Natural killer cell (primary cell): ENCODE measurements around the gene FAM89B. TPM values are rescaled to one million over a fixed set of nuclear protein-coding genes. Genes with fewer than 3 reads are reported as not detected.
A peak's percentile ranks its signal among the peaks of the same experiment; 100 is the strongest.

Source experiments
- ATAC-seq, 3 donors: fragments of 150-1000 bp in 2 of 3; fragments of 200-7000 bp in 1 of 3; cut with Tn5 transposase; 1 replicate in 1 of 3; 2 replicates in 2 of 3; pipeline ENCODE4 v1.10.0; 2021; ENCODE audit warnings: mild to moderate bottlenecking in 2 of 3, moderate library complexity in 2 of 3
- DNase-seq, 2 donors: peaks; one replicate each; pipeline versions ENCODE4 v3.0.0 to v3.0.0-alpha.2; 2013 to 2021; ENCODE audit warnings: mixed read lengths in 1 of 2
- H3K27ac ChIP-seq: one replicate; pipeline ENCODE4 v1.5.1; 2013; ENCODE audit warnings: mild to moderate bottlenecking, low read length
- H3K27me3 ChIP-seq: one replicate; pipeline ENCODE4 v1.6.1; 2013; ENCODE audit warnings: low read length; ENCODE audit not compliant: control insufficient read depth, insufficient read depth
- H3K36me3 ChIP-seq: one replicate; pipeline ENCODE4 v1.6.1; 2013; ENCODE audit warnings: low read length; ENCODE audit not compliant: control insufficient read depth, insufficient read depth
- H3K4me1 ChIP-seq: one replicate; pipeline ENCODE4 v1.6.1; 2013; ENCODE audit warnings: low read length; ENCODE audit not compliant: control insufficient read depth, insufficient read depth
- H3K4me3 ChIP-seq: one replicate; pipeline ENCODE4 v1.5.1; 2013; ENCODE audit warnings: low read length
- H3K9me3 ChIP-seq: one replicate; pipeline ENCODE4 v1.6.1; 2013; ENCODE audit warnings: low read length; ENCODE audit not compliant: control insufficient read depth, insufficient read depth
- H3K27ac Mint-ChIP-seq, 2 donors: one replicate each; pipeline ENCODE4 v1.8.0; 2022; ENCODE audit warnings: mild to moderate bottlenecking in 2 of 2, mixed read lengths in 2 of 2, moderate library complexity in 1 of 2
- H3K27me3 Mint-ChIP-seq, 2 donors: one replicate each; pipeline ENCODE4 v1.8.0; 2022; ENCODE audit warnings: low read depth in 2 of 2, mixed read lengths in 2 of 2
- H3K36me3 Mint-ChIP-seq: one replicate; pipeline ENCODE4 v1.8.0; 2022; ENCODE audit warnings: mixed read lengths
- H3K4me1 Mint-ChIP-seq, 2 donors: one replicate each; pipeline ENCODE4 v1.8.0; 2022; ENCODE audit warnings: mixed read lengths in 2 of 2
- H3K4me3 Mint-ChIP-seq: one replicate; pipeline ENCODE4 v1.8.0; 2022; ENCODE audit warnings: mild to moderate bottlenecking, moderate library complexity, mixed read lengths
- H3K9me3 Mint-ChIP-seq, 2 donors: one replicate each; pipeline ENCODE4 v1.8.0; 2022; ENCODE audit warnings: mixed read lengths in 2 of 2
- CTCF ChIP-seq: fragments of 200-600 bp; IDR thresholded peaks from one replicate; pipeline ENCODE4 v1.8.0; 2022; ENCODE audit warnings: antibody characterized with exemption
- WGBS: methylation state at CpG from one replicate; pipeline ENCODE4 v1.1.7; 2013; ENCODE audit warnings: missing lambda C conversion rate; ENCODE audit not compliant: insufficient coverage; 5-methylcytosine and 5-hydroxymethylcytosine counted together
- intact Hi-C: fragments of 100-400 bp; cut with micrococcal nuclease; formaldehyde crosslinking; loops from one replicate; pipeline ENCODE4 v1.14.2; 2022
- total RNA-seq, 4 donors: library from RNA; stranded (reverse); fragments of 120-200 nt in 1 of 4; gene quantifications; one replicate each; pipeline versions ENCODE4 v1.2.3 to v1.2.4, GENCODE V29; 2013 to 2022

The FAM89B gene
- total RNA-seq, 3 donors from 2014 or later (not counting 1 experiment from before 2014, with no cell fraction given): 41.4 to 52.4 (median 44.6) TPM

GRCh38 chr11:65613091-65613928 lies 41.0 kb downstream of the FAM89B start:
- ATAC-seq (no peak), DNase-seq (peak; percentile 37 to 45)
- no peaks in the 10 kb centered on the region for H3K9me3 ChIP-seq
- 15% methylated on average over 43 of the region's 43 CpGs for WGBS
- H3K27ac ChIP-seq: peak overlapping the region; percentile 97
- H3K36me3 Mint-ChIP-seq: no peaks in the 10 kb centered on the region
- peaks cover 45 to 60% of the 10 kb centered on the region in 2 donors for H3K4me1 Mint-ChIP-seq
- no peaks in the 10 kb centered on the region for H3K9me3 Mint-ChIP-seq
- H3K27ac Mint-ChIP-seq: peak overlapping the region; percentile 96 to 97
- H3K36me3 ChIP-seq: peaks cover 20% of the 10 kb centered on the region
- no peaks in the 10 kb centered on the region for H3K27me3 Mint-ChIP-seq
- H3K4me1 ChIP-seq: peaks cover 66% of the 10 kb centered on the region
- no peaks in the 10 kb centered on the region for H3K27me3 ChIP-seq
- TF ChIP-seq CTCF: no peak
- H3K4me3 Mint-ChIP-seq: peak overlapping the region; percentile 88
- peak overlapping the region; percentile 86 for H3K4me3 ChIP-seq
- intact Hi-C loops: loop anchor here (5.0 kb wide), 1 partner anchor 389 kb away; the partner anchor contains the start of genes BANF1 and EIF1AD

- TF ChIP-seq CTCF: no peak
- Histone ChIP-seq H3K4me3 (peak within 1 kb of the TSS; percentile 86), H3K36me3 (peaks cover 33% of the 10 kb centered on the region), H3K9me3 (no peaks in the 10 kb centered on the region), H3K27ac (peak within 1 kb of the TSS; percentile 97), H3K4me1 (peaks cover 58% of the 10 kb centered on the region), H3K27me3 (no peaks in the 10 kb centered on the region)
- Mint-ChIP-seq H3K27ac (peak within 1 kb of the TSS; percentile 96 to 97), H3K36me3 (no peaks in the 10 kb centered on the region), H3K4me1 (peaks cover 32 to 52% of the 10 kb centered on the region in 2 donors), H3K4me3 (peak within 1 kb of the TSS; percentile 98), H3K27me3 (no peaks in the 10 kb centered on the region), H3K9me3 (no peaks in the 10 kb centered on the region)
- intact Hi-C loops: loop anchor here (1.0 to 5.0 kb wide), 6 partner anchors 37 to 243 kb away; partner anchors contain the start of genes CFL1 and ZNRD2
- WGBS: under 1% methylated on average over 55 of the region's 55 CpGs
- DNase-seq (peak; percentile 99 to 100), ATAC-seq (peak; percentile 84 to 95 (median 85))
Observed at GRCh38 chr11:65615229-65615949, 43.1 kb downstream of the FAM89B start, which contains the start of gene PCNX3. Gene PCNX3, plus strand, starts transcription at chr11:65615776. Its CDS starts 536 bp downstream, at chr11:65616312.

- ATAC-seq: no peak
- WGBS: under 1% methylated on average over 50 of the region's 50 CpGs
- H3K4me3 ChIP-seq: peak overlapping the region; percentile 86
- H3K36me3 ChIP-seq: peaks cover 39% of the 10 kb centered on the region
- H3K27ac Mint-ChIP-seq: peak overlapping the region; percentile 96 to 97
- H3K27me3 ChIP-seq: no peaks in the 10 kb centered on the region
- DNase-seq: peak in 1 of 2 donors; percentile 33
- no peaks in the 10 kb centered on the region for H3K27me3 Mint-ChIP-seq
- peak overlapping the region; percentile 97 for H3K27ac ChIP-seq
- peaks cover 52% of the 10 kb centered on the region for H3K4me1 ChIP-seq
- TF ChIP-seq CTCF: no peak
- intact Hi-C loops: loop anchor here (1.0 to 5.0 kb wide), 6 partner anchors 36 to 242 kb away; partner anchors contain the start of genes CFL1 and ZNRD2
- peaks cover 26 to 46% of the 10 kb centered on the region in 2 donors for H3K4me1 Mint-ChIP-seq
- H3K9me3 Mint-ChIP-seq: no peaks in the 10 kb centered on the region
- H3K36me3 Mint-ChIP-seq: no peaks in the 10 kb centered on the region
- peak overlapping the region; percentile 98 for H3K4me3 Mint-ChIP-seq
- no peaks in the 10 kb centered on the region for H3K9me3 ChIP-seq
Observed at GRCh38 chr11:65615950-65616574, 43.7 kb downstream of the FAM89B start.
